ENCODE measurements around the gene H2AZ2.
"Not testable (repeated sequence)": the region's sequence is repeated elsewhere in the genome, so short reads cannot be mapped to it uniquely, and the experiment has no call there.

H2AZ2 gene

GRCh38 chr7:44881610-44882009, 33.7 kb upstream of the H2AZ2 start:
- peak; percentile 61 for DNase-seq (ENCODE audit: low read depth)
- no peak for TF ChIP-seq CTCF (conservative IDR thresholded peaks at IDR 0.05; ENCODE audit: low read length)
- peak overlapping the region; percentile 83 for H3K4me3 ChIP-seq (ENCODE audit: low read length)

GRCh38 chr7:44881066-44881600, 33.2 kb upstream of the H2AZ2 start:
- no peak for TF ChIP-seq CTCF (conservative IDR thresholded peaks at IDR 0.05; ENCODE audit: low read length)
- peak overlapping the region; percentile 83 for H3K4me3 ChIP-seq (ENCODE audit: low read length)
- DNase-seq (ENCODE audit: low read depth) = no peak

- TF ChIP-seq CTCF (conservative IDR thresholded peaks at IDR 0.05; ENCODE audit: low read length) = no peak
- H3K4me3 ChIP-seq (ENCODE audit: low read length) = peak overlapping the region; percentile 83
- DNase-seq (ENCODE audit: low read depth) = no peak
Observed at GRCh38 chr7:44880317-44881018, 32.6 kb upstream of the H2AZ2 start.

- no peak for TF ChIP-seq CTCF (conservative IDR thresholded peaks at IDR 0.05; ENCODE audit: low read length)
- no peak overlapping the region for H3K4me3 ChIP-seq (ENCODE audit: low read length)
- DNase-seq (ENCODE audit: low read depth) = no peak
Observed at GRCh38 chr7:44876393-44876792, 28.5 kb upstream of the H2AZ2 start.

- TF ChIP-seq CTCF (conservative IDR thresholded peaks at IDR 0.05; ENCODE audit: low read length) = no peak
- H3K4me3 ChIP-seq (ENCODE audit: low read length) = no peak overlapping the region
- DNase-seq (ENCODE audit: low read depth) = no peak
Observed at GRCh38 chr7:44875241-44875640, 27.4 kb upstream of the H2AZ2 start.

- TF ChIP-seq CTCF (conservative IDR thresholded peaks at IDR 0.05; ENCODE audit: low read length) = no peak
- DNase-seq (ENCODE audit: low read depth) = no peak
- no peak overlapping the region for H3K4me3 ChIP-seq (ENCODE audit: low read length)
Observed at GRCh38 chr7:44872787-44873186, 24.9 kb upstream of the H2AZ2 start.

- H3K4me3 ChIP-seq (ENCODE audit: low read length); DNase-seq (ENCODE audit: low read depth): not testable (repeated sequence)
Observed at GRCh38 chr7:44871918-44872317, 24.0 kb upstream of the H2AZ2 start.

- not testable (repeated sequence) for DNase-seq (ENCODE audit: low read depth); H3K4me3 ChIP-seq (ENCODE audit: low read length)
Observed at GRCh38 chr7:44870780-44871179, 22.9 kb upstream of the H2AZ2 start.

GRCh38 chr7:44870336-44870735, 22.4 kb upstream of the H2AZ2 start:
- not testable (repeated sequence) for DNase-seq (ENCODE audit: low read depth); H3K4me3 ChIP-seq (ENCODE audit: low read length)

All from AG10803 (cell line).